Endothelial cell (in vitro differentiated cells): ENCODE data around the gene CPEB3. TPM values are rescaled to one million over a fixed set of nuclear protein-coding genes. Genes with fewer than 3 reads are reported as not detected.

ENCODE experiments used
- DNase-seq: peaks from one replicate; pipeline ENCODE4 v3.0.0; 2021; ENCODE audit warnings: low spot score
- H3K27ac Mint-ChIP-seq: one replicate; pipeline ENCODE4 v1.8.0; 2021; ENCODE audit warnings: mixed read lengths, inconsistent platforms; ENCODE audit not compliant: unreplicated experiment
- H3K27me3 Mint-ChIP-seq: one replicate; pipeline ENCODE4 v1.8.0; 2021; ENCODE audit warnings: mild to moderate bottlenecking, moderate library complexity, mixed read lengths, inconsistent platforms; ENCODE audit not compliant: unreplicated experiment
- H3K36me3 Mint-ChIP-seq: one replicate; pipeline ENCODE4 v1.8.0; 2021; ENCODE audit warnings: mild to moderate bottlenecking, low read depth, mixed read lengths, inconsistent platforms; ENCODE audit not compliant: unreplicated experiment
- H3K4me1 Mint-ChIP-seq: one replicate; pipeline ENCODE4 v1.8.0; 2021; ENCODE audit warnings: mild to moderate bottlenecking, mixed read lengths, inconsistent platforms; ENCODE audit not compliant: unreplicated experiment
- H3K4me3 Mint-ChIP-seq: one replicate; pipeline ENCODE4 v1.8.0; 2021; ENCODE audit warnings: mild to moderate bottlenecking, mixed read lengths, inconsistent platforms; ENCODE audit not compliant: unreplicated experiment
- H3K9me3 Mint-ChIP-seq: one replicate; pipeline ENCODE4 v1.8.0; 2021; ENCODE audit warnings: mixed read lengths, inconsistent platforms; ENCODE audit not compliant: unreplicated experiment
- total RNA-seq: library from RNA; stranded (reverse); fragmentation: NEBNext Ultra II Directional; extraction: Animal tissue kit (Norgen Biotek cat#: 25700); gene quantifications from one replicate; pipeline ENCODE4 v1.2.1, GENCODE V29; 2021; ENCODE audit not compliant: unreplicated experiment
- TF ChIP-seq, protein P1 (sequence below): fragments of 200-600 bp; sonication (generic); IDR thresholded peaks from one replicate; pipeline ENCODE4 v1.5.0; 2021; ENCODE audit warnings: antibody characterized with exemption; ENCODE audit not compliant: unreplicated experiment

Gene CPEB3
- total RNA-seq, 1 donor from 2014 or later, result 2.4 TPM

DNA sequence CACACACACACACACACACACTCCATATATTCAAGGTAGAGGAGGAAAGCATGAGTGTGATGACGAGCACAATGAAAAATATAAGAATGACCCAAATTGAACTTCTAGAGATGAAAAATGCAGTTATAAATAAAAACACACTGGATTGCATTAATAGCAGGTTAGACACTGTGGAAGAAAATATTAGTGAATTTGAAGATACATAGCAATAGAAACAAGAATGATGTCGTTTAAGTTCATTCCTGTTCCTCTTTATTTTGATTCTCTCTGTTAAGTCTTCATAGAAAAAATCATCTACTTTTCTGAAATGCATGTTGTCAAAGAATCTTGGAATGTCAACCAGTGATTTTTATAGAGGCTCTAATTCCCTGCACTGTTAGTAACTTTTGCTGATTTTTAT is 288.9 kb downstream of the CPEB3 start:
- peaks cover 24% of the 10 kb centered on the region for H3K36me3 Mint-ChIP-seq

GRCh38 chr10:92001581-92001980 is 289.3 kb downstream of the CPEB3 start:
- Mint-ChIP-seq H3K9me3 (no peaks in the 10 kb centered on the region), H3K4me1 (no peaks in the 10 kb centered on the region), H3K4me3 (no peak overlapping the region), H3K27me3 (peaks cover 2% of the 10 kb centered on the region), H3K36me3 (peaks cover 24% of the 10 kb centered on the region), H3K27ac (no peak overlapping the region)
- TF ChIP-seq, protein P1, sequence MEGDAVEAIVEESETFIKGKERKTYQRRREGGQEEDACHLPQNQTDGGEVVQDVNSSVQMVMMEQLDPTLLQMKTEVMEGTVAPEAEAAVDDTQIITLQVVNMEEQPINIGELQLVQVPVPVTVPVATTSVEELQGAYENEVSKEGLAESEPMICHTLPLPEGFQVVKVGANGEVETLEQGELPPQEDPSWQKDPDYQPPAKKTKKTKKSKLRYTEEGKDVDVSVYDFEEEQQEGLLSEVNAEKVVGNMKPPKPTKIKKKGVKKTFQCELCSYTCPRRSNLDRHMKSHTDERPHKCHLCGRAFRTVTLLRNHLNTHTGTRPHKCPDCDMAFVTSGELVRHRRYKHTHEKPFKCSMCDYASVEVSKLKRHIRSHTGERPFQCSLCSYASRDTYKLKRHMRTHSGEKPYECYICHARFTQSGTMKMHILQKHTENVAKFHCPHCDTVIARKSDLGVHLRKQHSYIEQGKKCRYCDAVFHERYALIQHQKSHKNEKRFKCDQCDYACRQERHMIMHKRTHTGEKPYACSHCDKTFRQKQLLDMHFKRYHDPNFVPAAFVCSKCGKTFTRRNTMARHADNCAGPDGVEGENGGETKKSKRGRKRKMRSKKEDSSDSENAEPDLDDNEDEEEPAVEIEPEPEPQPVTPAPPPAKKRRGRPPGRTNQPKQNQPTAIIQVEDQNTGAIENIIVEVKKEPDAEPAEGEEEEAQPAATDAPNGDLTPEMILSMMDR, result no peak
- no peak for DNase-seq

More for the DNA sequence above, 288.9 kb downstream of the CPEB3 start:
- Mint-ChIP-seq H3K4me3 (no peak overlapping the region), H3K27me3 (peaks cover 2% of the 10 kb centered on the region), H3K4me1 (no peaks in the 10 kb centered on the region), H3K27ac (no peak overlapping the region), H3K9me3 (no peaks in the 10 kb centered on the region)
- DNase-seq, result no peak
- TF ChIP-seq, protein P1, result no peak

Other genes with a start within 250 kb of the CPEB3 start
- 46.0 TPM for gene MARCHF5, start 89 bp upstream of the CPEB3 start, total RNA-seq